GM18507 (cell line): ENCODE results near the gene CTNND2.
"Not testable (repeated sequence)": the region's sequence is repeated elsewhere in the genome, so short reads cannot be mapped to it uniquely, and the experiment has no call there.

Source experiments
- DNase-seq: peaks from one replicate; pipeline ENCODE4 v3.0.0; 2011; ENCODE audit warnings: low read depth; ENCODE audit not compliant: insufficient read length; ENCODE audit errors: extremely low spot score
- FAIRE-seq: peaks from 2 replicates; lab custom pipeline; 2011; peaks lifted over from hg19 to GRCh38; lab: Jason Lieb, UNC

CTNND2 gene

DNA sequence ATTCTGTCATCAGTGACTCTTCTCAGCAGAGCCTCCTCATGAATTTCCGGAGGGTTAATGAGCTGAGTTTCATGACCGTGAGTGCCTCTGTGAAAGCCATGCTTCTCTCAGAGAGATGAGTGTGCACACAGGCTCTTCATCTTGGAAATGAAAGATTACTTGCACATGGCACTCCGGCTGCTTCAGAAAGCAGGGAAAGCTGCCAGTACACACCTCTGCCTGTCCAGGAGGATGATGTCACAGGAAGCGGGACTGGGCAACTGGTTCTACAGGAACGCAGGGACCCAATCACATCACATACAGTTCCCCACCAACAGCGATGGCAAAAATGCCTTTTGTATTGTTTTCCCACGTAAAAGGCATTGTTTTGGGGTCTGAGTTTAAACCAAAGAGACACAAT lies 857.2 kb downstream of the CTNND2 start:
- no peak for DNase-seq
- no peak for FAIRE-seq

DNA sequence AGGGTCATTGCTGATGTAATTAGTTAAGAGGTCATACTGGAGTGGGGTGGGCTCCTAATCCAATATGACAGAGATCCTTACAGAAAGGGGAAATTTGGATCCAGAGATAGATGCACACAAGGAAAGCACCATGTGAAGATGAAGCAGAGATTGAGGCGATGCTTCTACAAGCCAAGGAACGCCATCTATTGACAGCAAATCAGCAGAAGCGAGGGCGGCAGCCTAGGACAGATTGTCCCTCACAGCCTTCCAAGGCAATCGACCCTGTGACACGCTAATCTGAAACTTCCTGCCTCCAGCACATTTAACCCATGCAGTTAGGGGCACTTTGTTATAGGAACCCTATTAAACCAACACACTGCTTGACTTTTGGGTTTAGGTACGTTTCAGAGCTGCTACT lies 858.1 kb downstream of the CTNND2 start:
- no peak for DNase-seq
- FAIRE-seq = no peak

- FAIRE-seq (no peak), DNase-seq (no peak)
These were observed 858.8 kb downstream of the CTNND2 start for GRCh38 chr5:11045411-11045810.

DNA sequence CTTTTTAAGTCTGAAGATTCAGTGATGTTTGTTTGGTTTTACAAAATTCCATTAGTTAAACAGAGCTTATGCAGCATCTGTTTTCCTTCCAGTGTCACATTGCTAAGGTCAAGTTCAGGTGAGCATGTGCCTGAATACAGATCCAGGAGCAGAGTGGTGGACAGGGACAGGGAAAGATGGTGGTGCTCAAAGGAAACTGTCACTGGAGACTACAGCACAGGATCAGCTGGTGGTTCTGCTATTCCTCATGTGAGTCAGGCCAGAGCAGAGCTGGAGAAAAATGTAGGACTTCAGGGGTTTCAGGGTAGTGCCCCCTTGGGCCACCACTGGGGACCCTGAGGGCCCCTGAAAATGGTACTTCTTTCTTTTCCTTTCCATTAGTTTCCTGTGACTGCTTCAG lies 859.7 kb downstream of the CTNND2 start:
- DNase-seq (no peak), FAIRE-seq (no peak)

- FAIRE-seq = no peak
- DNase-seq = no peak
These were observed 860.4 kb downstream of the CTNND2 start for GRCh38 chr5:11043881-11044280.

GRCh38 chr5:11040345-11040744 lies 863.9 kb downstream of the CTNND2 start:
- FAIRE-seq (no peak), DNase-seq (no peak)

- FAIRE-seq (no peak), DNase-seq (no peak)
These were observed 865.5 kb downstream of the CTNND2 start for GRCh38 chr5:11038772-11039171.

- DNase-seq (no peak), FAIRE-seq (no peak)
These were observed 866.3 kb downstream of the CTNND2 start for GRCh38 chr5:11037941-11038340.

GRCh38 chr5:11037080-11037479 lies 867.2 kb downstream of the CTNND2 start:
- DNase-seq (no peak), FAIRE-seq (peak; percentile 46)

DNA sequence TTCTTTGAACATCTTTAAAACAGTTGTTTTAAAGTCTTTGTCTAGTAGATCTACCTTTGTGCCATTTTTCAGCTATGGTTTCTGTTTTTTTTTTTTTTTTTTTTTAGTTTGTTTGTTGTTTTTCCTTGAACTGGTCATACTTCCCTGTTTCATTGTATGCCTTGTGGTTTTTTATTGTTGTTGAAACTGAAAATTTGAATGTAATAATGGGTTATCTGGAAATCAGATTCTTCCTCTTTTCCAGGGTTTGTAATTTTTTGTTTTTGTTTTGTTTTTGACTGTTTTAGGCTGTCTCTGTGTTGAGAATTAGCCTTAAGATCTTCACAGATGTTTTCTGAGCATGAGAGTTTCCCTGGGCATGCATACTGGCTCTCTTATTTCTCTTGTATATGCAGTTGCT lies 873.6 kb downstream of the CTNND2 start:
- FAIRE-seq (no peak), DNase-seq (no peak)

DNA sequence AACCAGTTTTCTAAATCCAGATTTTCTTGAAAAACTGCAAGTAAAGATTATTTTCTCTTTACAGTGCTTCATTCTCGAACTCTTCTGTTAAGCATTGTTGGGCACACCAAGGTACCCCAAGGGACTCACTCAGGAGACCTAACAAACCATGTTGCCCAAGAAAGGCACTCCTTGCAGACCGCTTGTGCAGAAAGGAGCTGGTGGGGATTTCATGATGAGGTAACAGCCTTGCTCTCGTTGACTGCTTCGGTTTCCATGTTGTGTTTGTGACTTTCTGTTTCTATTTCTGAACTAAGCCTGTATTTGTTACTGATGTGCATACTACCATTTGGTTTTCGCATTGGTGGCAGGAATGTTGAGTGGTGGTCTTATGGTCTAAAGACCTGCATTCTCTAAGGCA lies 876.6 kb downstream of the CTNND2 start:
- DNase-seq = no peak
- FAIRE-seq = peak; percentile 86

GRCh38 chr5:11026543-11026942 lies 877.7 kb downstream of the CTNND2 start:
- no peak for FAIRE-seq
- DNase-seq = no peak

DNA sequence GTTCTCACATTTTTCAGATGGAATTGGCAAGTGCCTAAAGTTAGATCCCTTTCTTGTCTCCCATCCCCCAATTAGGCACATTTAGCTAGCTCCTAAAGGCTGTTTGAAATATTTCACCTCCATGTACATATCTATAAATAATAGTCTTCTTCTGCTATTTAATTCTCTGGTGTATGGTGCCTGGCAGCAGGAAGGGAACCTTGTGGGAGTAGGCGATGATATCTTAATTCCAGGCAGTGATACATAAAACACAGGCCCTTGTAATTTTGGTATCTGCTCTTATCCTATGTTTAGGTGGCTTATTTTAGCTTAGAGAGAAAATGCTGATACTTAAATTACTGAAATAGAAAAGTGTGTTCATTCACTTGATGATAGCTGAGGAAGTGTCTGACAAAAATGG lies 880.3 kb downstream of the CTNND2 start:
- no peak for FAIRE-seq
- DNase-seq = no peak

GRCh38 chr5:11013793-11014192 lies 890.5 kb downstream of the CTNND2 start:
- FAIRE-seq = no peak
- DNase-seq = no peak

- FAIRE-seq (no peak), DNase-seq (no peak)
These were observed 892.0 kb downstream of the CTNND2 start for GRCh38 chr5:11012295-11012694.

GRCh38 chr5:11010429-11011210 lies 893.6 kb downstream of the CTNND2 start:
- DNase-seq (no peak), FAIRE-seq (no peak)

- FAIRE-seq = no peak
- no peak for DNase-seq
These were observed 894.7 kb downstream of the CTNND2 start for GRCh38 chr5:11009576-11009975.

GRCh38 chr5:11007269-11007870 lies 896.9 kb downstream of the CTNND2 start:
- FAIRE-seq (no peak), DNase-seq (no peak)

DNA sequence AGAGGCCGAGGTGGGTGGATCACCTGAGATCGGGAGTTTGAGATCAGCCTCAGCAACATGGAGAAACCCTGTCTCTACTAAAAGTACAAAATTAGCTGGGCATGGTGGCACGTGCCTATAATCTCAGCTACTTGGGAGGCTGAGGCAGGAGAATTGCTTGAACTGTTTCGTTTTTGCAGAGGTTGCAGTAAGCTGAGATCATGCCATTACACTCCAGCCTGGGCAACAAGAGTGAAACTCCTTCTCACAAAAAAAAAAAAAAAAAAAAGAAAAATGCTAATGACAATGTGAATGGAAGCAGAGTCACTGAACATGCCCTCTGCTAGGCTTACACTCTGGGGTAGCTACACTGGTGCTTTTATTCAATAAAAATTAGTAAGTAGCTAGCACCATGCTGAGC lies 899.7 kb downstream of the CTNND2 start:
- not testable (repeated sequence) for DNase-seq, FAIRE-seq

DNA sequence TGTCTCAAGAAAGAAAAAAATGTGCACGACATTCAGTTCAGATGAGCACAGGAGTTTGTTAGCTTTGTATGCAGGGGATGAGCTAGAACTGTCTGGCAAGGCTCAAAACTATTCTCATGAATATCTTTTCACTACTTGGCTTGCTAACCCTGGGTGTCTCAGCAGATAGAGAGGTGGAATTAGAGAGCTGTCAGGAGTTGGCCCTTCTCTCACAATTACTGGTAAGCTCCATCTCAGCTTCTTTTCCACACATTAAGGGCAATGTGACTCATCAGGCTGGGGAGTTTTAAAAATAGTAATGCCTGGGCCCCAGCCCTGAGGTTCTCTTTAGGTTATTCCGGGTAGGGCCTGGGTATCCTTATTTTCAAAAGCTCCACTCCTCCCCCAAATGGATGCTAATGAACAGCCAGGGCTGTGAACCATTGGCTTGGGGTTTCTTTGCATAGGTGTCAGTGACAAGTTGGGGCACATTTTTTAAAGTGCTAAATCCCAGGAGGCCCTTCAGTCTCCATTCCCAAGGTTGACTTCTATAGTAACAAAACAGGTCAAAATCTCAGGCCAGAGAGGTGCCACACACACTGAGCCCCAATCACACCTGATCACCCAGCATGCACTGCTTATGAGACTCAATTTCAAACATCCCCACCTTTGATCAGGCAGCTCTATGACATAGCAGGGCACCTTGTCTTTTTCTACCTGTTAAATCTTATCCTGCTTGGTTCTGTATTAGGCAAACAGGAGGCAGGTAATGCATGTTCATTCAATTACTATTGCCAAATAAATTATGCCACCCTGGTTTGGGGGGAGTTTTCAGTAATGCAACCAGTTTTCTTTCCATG lies 903.5 kb downstream of the CTNND2 start:
- no peak for FAIRE-seq
- no peak for DNase-seq
